Measurements from ENCODE around the gene SPG21.

- TF ChIP-seq, protein P1, sequence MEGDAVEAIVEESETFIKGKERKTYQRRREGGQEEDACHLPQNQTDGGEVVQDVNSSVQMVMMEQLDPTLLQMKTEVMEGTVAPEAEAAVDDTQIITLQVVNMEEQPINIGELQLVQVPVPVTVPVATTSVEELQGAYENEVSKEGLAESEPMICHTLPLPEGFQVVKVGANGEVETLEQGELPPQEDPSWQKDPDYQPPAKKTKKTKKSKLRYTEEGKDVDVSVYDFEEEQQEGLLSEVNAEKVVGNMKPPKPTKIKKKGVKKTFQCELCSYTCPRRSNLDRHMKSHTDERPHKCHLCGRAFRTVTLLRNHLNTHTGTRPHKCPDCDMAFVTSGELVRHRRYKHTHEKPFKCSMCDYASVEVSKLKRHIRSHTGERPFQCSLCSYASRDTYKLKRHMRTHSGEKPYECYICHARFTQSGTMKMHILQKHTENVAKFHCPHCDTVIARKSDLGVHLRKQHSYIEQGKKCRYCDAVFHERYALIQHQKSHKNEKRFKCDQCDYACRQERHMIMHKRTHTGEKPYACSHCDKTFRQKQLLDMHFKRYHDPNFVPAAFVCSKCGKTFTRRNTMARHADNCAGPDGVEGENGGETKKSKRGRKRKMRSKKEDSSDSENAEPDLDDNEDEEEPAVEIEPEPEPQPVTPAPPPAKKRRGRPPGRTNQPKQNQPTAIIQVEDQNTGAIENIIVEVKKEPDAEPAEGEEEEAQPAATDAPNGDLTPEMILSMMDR (IDR thresholded peaks at IDR 0.05), result no peak
- no peak for TF ChIP-seq POLR2AphosphoS5 (IDR thresholded peaks at IDR 0.05)
- TF ChIP-seq POLR2A (IDR thresholded peaks at IDR 0.05), result no peak
These were observed 58.3 kb downstream of the SPG21 start for GRCh38 chr15:64931381-64931780.

Data from sigmoid colon (tissue), 4 donors.